Tibial nerve (tissue), 4 donors: ENCODE data around the gene RTL5. TPM values are rescaled to one million over a fixed set of nuclear protein-coding genes. Genes with fewer than 3 reads are reported as not detected.

ENCODE experiments used
- DNase-seq, 2 donors: peaks; one replicate each; pipeline ENCODE4 v3.0.0-alpha.2; 2019; ENCODE audit warnings: low spot score in 2 of 2
- H3K27ac ChIP-seq, 4 donors: fragments of 200-600 bp; sonication (generic) in 3 of 4; one replicate each; pipeline ENCODE4 v1.5.1; 2017 to 2019; ENCODE audit warnings: mild to moderate bottlenecking in 1 of 4
- H3K27me3 ChIP-seq, 2 donors: fragments of 200-600 bp; sonication (generic) in 1 of 2; one replicate each; pipeline versions ENCODE4 v1.5.1 to v1.6.0; 2017 to 2019
- H3K36me3 ChIP-seq, 3 donors: fragments of 200-600 bp; sonication (generic); one replicate each; pipeline ENCODE4 v1.5.1; 2018 to 2019
- H3K4me1 ChIP-seq, 4 donors: fragments of 200-600 bp; sonication (generic) in 3 of 4; one replicate each; pipeline ENCODE4 v1.5.1; 2017 to 2019
- H3K4me3 ChIP-seq, 4 donors: fragments of 200-600 bp; sonication (generic) in 3 of 4; one replicate each; pipeline ENCODE4 v1.5.1; 2017 to 2019; ENCODE audit warnings: mild to moderate bottlenecking in 1 of 4, moderate library complexity in 1 of 4
- H3K9me3 ChIP-seq, 4 donors: fragments of 200-600 bp; sonication (generic) in 3 of 4; one replicate each; pipeline ENCODE4 v1.5.1; 2017 to 2019
- EP300 ChIP-seq, 2 donors: sonication (generic); formaldehyde crosslinking; IDR thresholded peaks; one replicate each; pipeline ENCODE4 v1.6.1; 2017; ENCODE audit warnings: antibody characterized with exemption in 2 of 2, mild to moderate bottlenecking in 1 of 2
- POLR2A ChIP-seq, 2 donors: fragments of 450-650 bp; IDR thresholded peaks; one replicate each; pipeline ENCODE4 v1.6.1; 2017; ENCODE audit warnings: antibody characterized with exemption in 2 of 2, mild to moderate bottlenecking in 2 of 2, moderate library complexity in 2 of 2
- WGBS, 2 donors: methylation state at CpG; one replicate each; pipeline ENCODE4 v1.1.5; 2018; 5-methylcytosine and 5-hydroxymethylcytosine counted together
- total RNA-seq, 4 donors: library from RNA; depleted of rRNA; stranded (reverse); fragments of >200 nt; gene quantifications; one replicate each; pipeline ENCODE4 v1.1.0, GENCODE V29; 2016
- TF ChIP-seq, protein P1 (sequence below), 5 experiments: fragments of 200-600 bp in 3 of 5; fragments of 450-650 bp in 2 of 5; sonication (generic) in 3 of 5; IDR thresholded peaks; one replicate each; pipeline ENCODE4 v1.5.1; 2016 to 2019; ENCODE audit warnings: antibody characterized with exemption in 5 of 5, mild to moderate bottlenecking in 3 of 5, moderate library complexity in 2 of 5

The RTL5 gene
- total RNA-seq, 4 donors from 2014 or later: 6.5 to 14.7 (median 7.8) TPM

DNA sequence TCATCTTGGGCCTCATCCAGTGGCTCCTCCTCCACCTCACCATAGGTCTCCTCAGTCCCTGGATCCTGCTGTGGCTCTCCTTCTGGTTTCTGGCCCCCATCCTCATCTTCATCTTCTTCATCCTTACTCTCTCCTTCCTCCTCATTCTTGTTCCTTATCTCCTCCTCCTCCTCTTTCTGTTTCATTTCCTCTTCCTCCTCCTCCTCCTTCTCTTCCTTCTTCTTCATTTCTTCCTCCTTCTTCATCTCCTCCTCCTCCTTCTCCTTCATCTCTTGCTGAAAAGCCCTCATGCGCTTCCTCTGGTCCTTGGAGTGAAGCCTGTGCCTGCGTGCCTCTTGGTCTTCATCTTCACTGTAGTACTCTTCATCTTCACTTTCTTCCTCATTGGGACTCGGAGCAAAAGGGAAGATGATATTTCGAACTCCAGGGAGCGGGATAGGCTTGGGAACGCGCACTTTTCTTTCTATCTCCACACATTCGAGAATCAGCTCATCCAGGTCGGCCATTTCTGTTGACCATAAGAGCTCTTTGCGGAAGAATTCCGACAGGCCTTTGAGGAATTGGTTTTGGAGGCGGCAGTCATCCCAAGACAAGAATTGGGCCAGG is 1.5 kb downstream of the RTL5 start:
- TF ChIP-seq EP300 (IDR thresholded peaks at IDR 0.05): no peak
- TF ChIP-seq POLR2A (IDR thresholded peaks at IDR 0.05): no peak
- TF ChIP-seq, protein P1, sequence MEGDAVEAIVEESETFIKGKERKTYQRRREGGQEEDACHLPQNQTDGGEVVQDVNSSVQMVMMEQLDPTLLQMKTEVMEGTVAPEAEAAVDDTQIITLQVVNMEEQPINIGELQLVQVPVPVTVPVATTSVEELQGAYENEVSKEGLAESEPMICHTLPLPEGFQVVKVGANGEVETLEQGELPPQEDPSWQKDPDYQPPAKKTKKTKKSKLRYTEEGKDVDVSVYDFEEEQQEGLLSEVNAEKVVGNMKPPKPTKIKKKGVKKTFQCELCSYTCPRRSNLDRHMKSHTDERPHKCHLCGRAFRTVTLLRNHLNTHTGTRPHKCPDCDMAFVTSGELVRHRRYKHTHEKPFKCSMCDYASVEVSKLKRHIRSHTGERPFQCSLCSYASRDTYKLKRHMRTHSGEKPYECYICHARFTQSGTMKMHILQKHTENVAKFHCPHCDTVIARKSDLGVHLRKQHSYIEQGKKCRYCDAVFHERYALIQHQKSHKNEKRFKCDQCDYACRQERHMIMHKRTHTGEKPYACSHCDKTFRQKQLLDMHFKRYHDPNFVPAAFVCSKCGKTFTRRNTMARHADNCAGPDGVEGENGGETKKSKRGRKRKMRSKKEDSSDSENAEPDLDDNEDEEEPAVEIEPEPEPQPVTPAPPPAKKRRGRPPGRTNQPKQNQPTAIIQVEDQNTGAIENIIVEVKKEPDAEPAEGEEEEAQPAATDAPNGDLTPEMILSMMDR (IDR thresholded peaks at IDR 0.05): no peak
- peak overlapping the region in 2 of 4 donors; percentile 55 to 60 for H3K4me3 ChIP-seq
- peak overlapping the region in 1 of 4 donors; percentile 84 for H3K27ac ChIP-seq
- H3K27me3 ChIP-seq: peaks cover 0 to 14% of the 10 kb centered on the region in 2 donors
- H3K36me3 ChIP-seq: no peaks in the 10 kb centered on the region
- WGBS, 2 donors: 88 to 93% methylated on average over 4 to 12 of the region's 12 CpGs
- no peaks in the 10 kb centered on the region for H3K9me3 ChIP-seq
- no peak for DNase-seq
- peaks cover 0 to 42% (median 3%) of the 10 kb centered on the region in 4 donors for H3K4me1 ChIP-seq

DNA sequence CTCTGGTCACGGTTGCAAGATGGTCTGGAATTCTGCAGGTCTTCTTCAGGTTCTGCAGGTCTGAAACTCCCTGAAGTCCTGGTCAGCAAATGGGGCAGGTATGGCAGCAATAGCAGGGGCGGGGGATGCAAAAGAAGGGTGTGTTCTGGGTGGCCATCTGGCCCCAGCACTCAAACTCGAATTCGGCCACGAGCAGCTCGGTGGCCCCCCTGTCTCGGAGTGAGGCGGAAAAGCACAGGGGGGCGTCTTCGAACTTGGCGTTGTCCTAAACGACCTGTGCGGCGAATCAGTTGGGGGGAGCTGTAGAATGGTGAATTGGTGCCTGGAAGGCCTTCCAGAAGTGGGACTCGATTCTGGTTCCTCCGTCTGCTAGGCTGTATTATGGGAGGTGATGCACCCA is 2.1 kb downstream of the RTL5 start:
- H3K27ac ChIP-seq: no peak overlapping the region
- H3K4me3 ChIP-seq: no peak overlapping the region
- H3K27me3 ChIP-seq: peaks cover 0 to 17% of the 10 kb centered on the region in 2 donors
- WGBS, 2 donors: 92 to 97% methylated on average over 7 to 16 of the region's 16 CpGs
- DNase-seq: no peak
- H3K9me3 ChIP-seq: no peaks in the 10 kb centered on the region
- TF ChIP-seq, protein P1 (IDR thresholded peaks at IDR 0.05): no peak
- TF ChIP-seq EP300 (IDR thresholded peaks at IDR 0.05) (no peak), POLR2A (IDR thresholded peaks at IDR 0.05) (no peak)
- no peaks in the 10 kb centered on the region for H3K36me3 ChIP-seq
- peaks cover 0 to 45% (median 3%) of the 10 kb centered on the region in 4 donors for H3K4me1 ChIP-seq

DNA sequence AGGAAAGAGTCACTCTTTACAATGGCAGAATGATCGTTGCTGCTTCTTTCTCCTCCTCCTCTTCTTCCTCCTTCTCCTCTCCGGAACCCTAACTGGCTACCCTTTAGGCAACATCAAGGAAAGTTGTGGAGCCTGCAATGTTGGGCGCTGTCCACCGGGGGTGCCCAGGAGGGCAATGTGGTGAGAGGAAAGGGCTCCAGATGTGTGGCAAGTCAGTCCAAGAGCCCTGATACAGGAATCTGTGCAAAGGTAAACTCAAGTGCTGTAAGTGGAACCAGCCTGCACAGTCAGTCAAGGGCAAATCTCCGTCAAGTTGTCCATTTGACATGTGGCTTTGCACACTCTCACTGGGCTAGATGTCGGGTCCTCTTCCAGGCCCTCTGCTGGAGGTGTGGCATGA is 2.8 kb downstream of the RTL5 start:
- Histone ChIP-seq H3K9me3 (no peaks in the 10 kb centered on the region), H3K36me3 (no peaks in the 10 kb centered on the region), H3K4me1 (peaks cover 0 to 49% (median 7%) of the 10 kb centered on the region in 4 donors), H3K4me3 (no peak overlapping the region), H3K27me3 (peaks cover 0 to 17% of the 10 kb centered on the region in 2 donors), H3K27ac (no peak overlapping the region)
- TF ChIP-seq EP300 (IDR thresholded peaks at IDR 0.05): no peak
- TF ChIP-seq, protein P1 (IDR thresholded peaks at IDR 0.05): peak in 2 of 5 experiments; percentile 23 to 26
- 53 to 70% methylated on average over 5 to 6 of the region's 6 CpGs for WGBS, 2 donors
- no peak for DNase-seq

DNA sequence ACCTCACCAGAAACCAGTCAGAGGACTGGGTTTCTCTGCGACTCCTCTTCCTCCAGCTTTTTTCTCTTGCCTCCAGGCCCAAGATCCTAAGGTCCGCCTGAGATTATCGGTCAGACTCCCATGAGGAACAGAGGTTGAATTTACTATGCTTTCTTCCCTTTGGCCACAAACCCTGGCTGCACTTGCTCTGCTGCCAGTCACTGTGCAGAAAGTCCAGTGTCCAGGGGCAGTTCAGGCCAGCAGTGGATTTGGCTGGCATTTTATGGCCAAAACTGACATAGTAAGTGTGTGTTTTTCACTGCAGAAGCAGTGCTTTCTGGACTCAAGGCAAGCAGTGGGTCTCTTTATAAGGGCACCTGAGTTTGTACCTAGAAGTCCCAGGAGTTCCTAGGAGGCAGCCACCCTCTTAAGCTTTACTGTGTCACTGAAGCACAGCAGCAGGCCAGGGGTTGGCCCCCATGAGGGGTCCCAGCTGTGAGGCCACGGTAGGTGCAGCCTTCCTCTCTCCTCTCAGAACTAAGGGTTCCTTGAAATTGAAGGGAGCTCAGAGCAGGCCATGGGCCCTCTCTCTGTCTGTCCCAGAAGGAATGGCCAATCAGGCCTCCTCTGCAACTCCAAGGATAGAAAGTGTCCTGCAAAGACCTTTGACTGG is 3.4 kb downstream of the RTL5 start:
- Histone ChIP-seq H3K27me3 (peaks cover 0 to 22% of the 10 kb centered on the region in 2 donors), H3K27ac (peak overlapping the region in 1 of 4 donors; percentile 11), H3K9me3 (no peaks in the 10 kb centered on the region), H3K4me1 (peaks cover 0 to 55% (median 8%) of the 10 kb centered on the region in 4 donors), H3K36me3 (no peaks in the 10 kb centered on the region), H3K4me3 (no peak overlapping the region)
- no peak for DNase-seq
- WGBS, 2 donors: 73 to 80% methylated on average over 3 to 4 of the region's 4 CpGs
- TF ChIP-seq, protein P1 (IDR thresholded peaks at IDR 0.05): no peak
- TF ChIP-seq EP300 (IDR thresholded peaks at IDR 0.05): no peak
- TF ChIP-seq POLR2A (IDR thresholded peaks at IDR 0.05): no peak

DNA sequence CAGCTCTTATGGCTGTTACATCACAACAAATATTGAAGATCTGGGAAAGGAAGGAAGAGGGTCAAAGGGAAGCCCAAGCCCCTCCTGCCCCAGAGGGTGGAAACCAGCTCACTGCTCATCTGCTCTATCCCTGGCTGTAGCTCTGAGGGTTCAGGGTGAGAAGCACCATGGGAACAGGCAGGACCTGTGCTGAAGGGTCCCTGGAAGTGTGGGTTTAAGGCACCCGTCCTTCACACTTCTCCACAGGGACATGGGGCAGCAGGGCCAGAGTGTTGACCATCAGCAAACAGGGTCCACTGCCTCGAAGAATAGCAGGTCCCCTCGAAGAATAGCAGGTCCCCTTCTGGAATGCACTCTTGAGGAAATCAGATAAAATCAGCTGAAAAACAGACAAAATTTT is 4.4 kb downstream of the RTL5 start:
- no peak for DNase-seq
- Histone ChIP-seq H3K4me1 (peaks cover 0 to 62% (median 11%) of the 10 kb centered on the region in 4 donors), H3K36me3 (no peaks in the 10 kb centered on the region), H3K27ac (peak overlapping the region in 1 of 4 donors; percentile 11), H3K27me3 (peaks cover 0 to 27% of the 10 kb centered on the region in 2 donors), H3K9me3 (no peaks in the 10 kb centered on the region), H3K4me3 (no peak overlapping the region)
- whole genome bisulfite sequencing, 2 donors: 61% methylated on average over 3 of the region's 3 CpGs; no CpG with 5 or more reads in 1 of the 2 donors
- TF ChIP-seq EP300 (IDR thresholded peaks at IDR 0.05) (no peak), POLR2A (IDR thresholded peaks at IDR 0.05) (no peak)
- TF ChIP-seq, protein P1 (IDR thresholded peaks at IDR 0.05): no peak
